ENCODE data around the gene CTSC.

CTSC gene

GRCh38 chr11:88370782-88371181 is 33.2 kb upstream of the CTSC start:
- Histone ChIP-seq H3K4me2 (ENCODE audit: low read length) (no peak overlapping the region), H3K9me3 (ENCODE audit: control insufficient read depth, insufficient read depth, low read length) (no peaks in the 10 kb centered on the region), H3K4me1 (ENCODE audit: control insufficient read depth, low read length) (no peaks in the 10 kb centered on the region), H3K9me2 (replicated peaks; ENCODE audit: control insufficient read depth, low read length) (no peaks in the 10 kb centered on the region), H3K4me3 (ENCODE audit: low read length) (no peak overlapping the region), H3K79me2 (ENCODE audit: control insufficient read depth, low read length) (no peaks in the 10 kb centered on the region), H3K27ac (ENCODE audit: low read depth, low read length) (no peak overlapping the region), H3K36me3 (ENCODE audit: control insufficient read depth, low read length) (no peaks in the 10 kb centered on the region), H3K27me3 (ENCODE audit: control insufficient read depth, low read length) (no peaks in the 10 kb centered on the region), H3F3A (ENCODE audit: control insufficient read depth, insufficient read depth) (no peaks in the 10 kb centered on the region), H4K20me1 (ENCODE audit: control insufficient read depth, insufficient read depth, low read depth, low read length) (no peaks in the 10 kb centered on the region)
- no peak for TF ChIP-seq CTCF (IDR thresholded peaks at IDR 0.05; ENCODE audit: low read depth, low read length, poor library complexity, severe bottlenecking)
- no peak for TF ChIP-seq EZH2phosphoT487 (IDR thresholded peaks at IDR 0.05; ENCODE audit: borderline replicate concordance, low read length)

GRCh38 chr11:88367310-88367709 is 29.8 kb upstream of the CTSC start:
- H4K20me1 ChIP-seq (ENCODE audit: control insufficient read depth, insufficient read depth, low read depth, low read length), result no peaks in the 10 kb centered on the region
- no peak overlapping the region for H3K4me2 ChIP-seq (ENCODE audit: low read length)
- H3K79me2 ChIP-seq (ENCODE audit: control insufficient read depth, low read length), result no peaks in the 10 kb centered on the region
- H3K9me2 ChIP-seq (replicated peaks; ENCODE audit: control insufficient read depth, low read length), result no peaks in the 10 kb centered on the region
- no peaks in the 10 kb centered on the region for H3K4me1 ChIP-seq (ENCODE audit: control insufficient read depth, low read length)
- no peak overlapping the region for H3K4me3 ChIP-seq (ENCODE audit: low read length)
- H3F3A ChIP-seq (ENCODE audit: control insufficient read depth, insufficient read depth), result no peaks in the 10 kb centered on the region
- H3K36me3 ChIP-seq (ENCODE audit: control insufficient read depth, low read length), result no peaks in the 10 kb centered on the region
- TF ChIP-seq CTCF (IDR thresholded peaks at IDR 0.05; ENCODE audit: low read depth, low read length, poor library complexity, severe bottlenecking) (no peak), EZH2phosphoT487 (IDR thresholded peaks at IDR 0.05; ENCODE audit: borderline replicate concordance, low read length) (no peak)
- H3K27ac ChIP-seq (ENCODE audit: low read depth, low read length), result no peak overlapping the region
- H3K27me3 ChIP-seq (ENCODE audit: control insufficient read depth, low read length), result no peaks in the 10 kb centered on the region
- no peaks in the 10 kb centered on the region for H3K9me3 ChIP-seq (ENCODE audit: control insufficient read depth, insufficient read depth, low read length)

- TF ChIP-seq EZH2phosphoT487 (IDR thresholded peaks at IDR 0.05; ENCODE audit: borderline replicate concordance, low read length) (no peak), CTCF (IDR thresholded peaks at IDR 0.05; ENCODE audit: low read depth, low read length, poor library complexity, severe bottlenecking) (no peak)
- H3K4me3 ChIP-seq (ENCODE audit: low read length), result no peak overlapping the region
- H3K9me3 ChIP-seq (ENCODE audit: control insufficient read depth, insufficient read depth, low read length), result no peaks in the 10 kb centered on the region
- H3K4me2 ChIP-seq (ENCODE audit: low read length), result no peak overlapping the region
- no peaks in the 10 kb centered on the region for H3F3A ChIP-seq (ENCODE audit: control insufficient read depth, insufficient read depth)
- no peaks in the 10 kb centered on the region for H3K79me2 ChIP-seq (ENCODE audit: control insufficient read depth, low read length)
- no peak overlapping the region for H3K27ac ChIP-seq (ENCODE audit: low read depth, low read length)
- H3K36me3 ChIP-seq (ENCODE audit: control insufficient read depth, low read length), result no peaks in the 10 kb centered on the region
- H3K4me1 ChIP-seq (ENCODE audit: control insufficient read depth, low read length), result peaks cover 6% of the 10 kb centered on the region; the same call in 1 of the 2 replicates
- no peaks in the 10 kb centered on the region for H3K9me2 ChIP-seq (replicated peaks; ENCODE audit: control insufficient read depth, low read length)
- H3K27me3 ChIP-seq (ENCODE audit: control insufficient read depth, low read length), result no peaks in the 10 kb centered on the region
- H4K20me1 ChIP-seq (ENCODE audit: control insufficient read depth, insufficient read depth, low read depth, low read length), result no peaks in the 10 kb centered on the region
Observed at GRCh38 chr11:88363648-88364065, 26.1 kb upstream of the CTSC start.

- H3K4me2 ChIP-seq (ENCODE audit: low read length), result no peak overlapping the region
Observed at GRCh38 chr11:88363004-88363403, 25.5 kb upstream of the CTSC start.

More at GRCh38 chr11:88363004-88363403, 25.5 kb upstream of the CTSC start:
- Histone ChIP-seq H3K27me3 (ENCODE audit: control insufficient read depth, low read length) (no peaks in the 10 kb centered on the region), H3F3A (ENCODE audit: control insufficient read depth, insufficient read depth) (no peaks in the 10 kb centered on the region), H3K36me3 (ENCODE audit: control insufficient read depth, low read length) (no peaks in the 10 kb centered on the region), H3K9me2 (replicated peaks; ENCODE audit: control insufficient read depth, low read length) (no peaks in the 10 kb centered on the region), H3K27ac (ENCODE audit: low read depth, low read length) (no peak overlapping the region), H3K4me3 (ENCODE audit: low read length) (no peak overlapping the region), H3K4me1 (ENCODE audit: control insufficient read depth, low read length) (peaks cover 6% of the 10 kb centered on the region; the same call in 1 of the 2 replicates), H3K79me2 (ENCODE audit: control insufficient read depth, low read length) (no peaks in the 10 kb centered on the region), H3K9me3 (ENCODE audit: control insufficient read depth, insufficient read depth, low read length) (no peaks in the 10 kb centered on the region), H4K20me1 (ENCODE audit: control insufficient read depth, insufficient read depth, low read depth, low read length) (no peaks in the 10 kb centered on the region)
- TF ChIP-seq CTCF (IDR thresholded peaks at IDR 0.05; ENCODE audit: low read depth, low read length, poor library complexity, severe bottlenecking) (no peak), EZH2phosphoT487 (IDR thresholded peaks at IDR 0.05; ENCODE audit: borderline replicate concordance, low read length) (no peak)
